GM21723 (cell line): ENCODE data around the gene NLN.
"Not testable (repeated sequence)": the region's sequence is repeated elsewhere in the genome, so short reads cannot be mapped to it uniquely, and the experiment has no call there.

ENCODE experiments used
- ATAC-seq: cut with Tn5 transposase; IDR thresholded peaks from one replicate; pipeline ENCODE4 v1.9.1; 2021; ENCODE audit warnings: mild to moderate bottlenecking, moderate library complexity; ENCODE audit not compliant: unreplicated experiment

Gene NLN

GRCh38 chr5:65866837-65867521 is 145.0 kb downstream of the NLN start:
- no peak for ATAC-seq

- ATAC-seq = no peak
Measured at GRCh38 chr5:65867542-65868195, 145.7 kb downstream of the NLN start.

GRCh38 chr5:65868509-65868908 is 146.5 kb downstream of the NLN start:
- ATAC-seq = no peak

GRCh38 chr5:65871182-65871581 is 149.2 kb downstream of the NLN start:
- ATAC-seq = no peak

- ATAC-seq = not testable (repeated sequence)
Measured at GRCh38 chr5:65871776-65872175, 149.8 kb downstream of the NLN start.

GRCh38 chr5:65873181-65873750 is 151.3 kb downstream of the NLN start:
- no peak for ATAC-seq

- no peak for ATAC-seq
Measured at GRCh38 chr5:65874241-65874640, 152.2 kb downstream of the NLN start.

GRCh38 chr5:65876496-65876895 is 154.5 kb downstream of the NLN start:
- ATAC-seq = no peak

GRCh38 chr5:65876970-65877369 is 155.0 kb downstream of the NLN start:
- no peak for ATAC-seq
